Raji (cell line): Measurements from ENCODE around the gene CR2.

Experiments
- POLR2A ChIP-seq: IDR thresholded peaks from 2 replicates; pipeline ENCODE4 v1.6.1; 2011; ENCODE audit warnings: low read depth, low read length, control low read depth; ENCODE audit not compliant: insufficient read depth

CR2 gene

DNA sequence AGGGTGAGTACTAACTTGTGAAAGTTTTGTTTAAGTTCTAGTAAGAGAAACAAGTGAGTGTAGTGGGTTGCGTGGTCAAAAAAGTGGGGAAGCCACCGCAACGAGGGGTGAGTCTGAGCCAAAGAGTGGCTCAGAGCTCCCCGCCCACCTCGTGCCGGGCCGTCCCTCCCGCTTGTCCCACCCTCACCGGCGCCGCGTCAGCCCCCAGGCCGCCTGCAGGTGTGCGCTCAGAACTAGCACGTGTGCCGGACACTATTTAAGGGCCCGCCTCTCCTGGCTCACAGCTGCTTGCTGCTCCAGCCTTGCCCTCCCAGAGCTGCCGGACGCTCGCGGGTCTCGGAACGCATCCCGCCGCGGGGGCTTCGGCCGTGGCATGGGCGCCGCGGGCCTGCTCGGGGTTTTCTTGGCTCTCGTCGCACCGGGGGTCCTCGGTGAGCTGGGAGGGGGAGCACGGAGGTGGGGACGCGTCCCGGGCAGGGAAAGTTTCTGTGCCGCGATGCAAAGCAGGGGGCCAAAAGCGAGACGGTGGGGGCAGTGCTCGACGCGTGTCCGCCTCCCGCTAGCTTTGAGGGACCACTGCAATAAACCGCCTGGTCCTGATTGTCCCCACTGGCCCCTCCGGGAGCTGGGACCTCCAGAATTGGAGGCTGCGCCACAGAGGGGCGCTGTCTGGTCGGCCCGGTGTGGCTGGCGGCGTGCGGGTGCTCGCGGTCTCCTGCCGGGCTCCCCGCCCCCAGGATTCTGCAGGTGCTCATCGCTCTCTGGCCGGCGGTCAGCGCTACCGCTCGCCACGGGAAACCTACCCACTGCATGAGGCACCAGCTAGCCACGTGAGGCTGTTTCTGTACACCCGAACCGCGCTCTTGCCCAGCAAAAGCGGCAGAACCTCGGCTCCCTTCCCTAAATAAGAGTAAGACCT lies at the start of gene CR2:
Gene CR2, plus strand, starts transcription at position 283 of the 919 bp plus-strand sequence. Its CDS starts 91 bp downstream, at position 374.
- TF ChIP-seq POLR2A = peak; percentile 99

DNA sequence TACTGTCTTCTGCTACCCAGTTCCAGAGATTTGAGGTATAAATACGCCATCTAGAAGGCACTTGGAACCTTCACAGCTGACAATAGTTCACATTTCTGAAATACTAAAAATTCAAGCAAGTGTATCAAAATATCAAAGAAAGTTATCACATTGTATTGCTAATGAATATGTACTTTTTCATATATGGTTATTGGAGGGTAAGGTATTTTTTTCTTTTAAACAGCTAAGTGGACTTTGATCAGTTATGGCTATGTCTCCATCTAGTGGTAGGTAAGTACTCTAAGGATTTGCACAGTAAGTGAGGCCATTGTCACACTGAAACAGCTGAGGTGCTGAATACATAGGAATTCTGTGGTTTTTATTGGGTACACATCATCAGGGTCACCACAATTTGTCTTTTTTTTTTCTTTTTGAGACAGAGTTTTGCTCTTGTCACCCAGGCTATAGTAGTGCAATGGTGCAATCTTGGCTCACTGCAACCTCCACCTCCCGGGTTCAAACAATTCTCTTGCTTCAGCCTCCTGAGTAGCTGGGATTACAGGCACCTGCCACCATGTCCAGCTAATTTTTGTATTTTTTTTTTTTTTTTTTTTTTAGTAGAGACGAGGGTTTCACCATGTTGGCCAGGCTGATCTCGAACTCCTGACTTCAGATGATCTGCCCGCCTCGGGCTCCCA lies 49.1 kb upstream of the CR2 start:
- TF ChIP-seq POLR2A = no peak

DNA sequence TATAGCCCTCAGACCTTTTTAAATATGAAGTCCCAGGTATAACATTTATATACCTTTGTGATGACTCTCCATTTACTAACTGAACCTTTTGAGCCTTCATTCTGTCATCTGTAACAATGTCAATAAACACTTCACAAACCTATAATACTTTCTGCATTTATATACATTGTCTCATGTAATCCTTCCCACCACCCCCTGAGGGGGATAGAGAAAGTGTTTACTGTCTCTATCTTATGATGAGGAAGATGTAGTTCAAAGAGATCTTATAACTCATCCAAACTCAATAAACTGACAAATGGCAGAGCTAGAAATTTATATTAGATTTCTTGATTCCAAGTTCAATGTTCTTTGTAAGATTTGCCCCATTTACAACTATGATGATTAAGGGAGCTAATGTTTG lies 48.3 kb upstream of the CR2 start:
- no peak for TF ChIP-seq POLR2A

DNA sequence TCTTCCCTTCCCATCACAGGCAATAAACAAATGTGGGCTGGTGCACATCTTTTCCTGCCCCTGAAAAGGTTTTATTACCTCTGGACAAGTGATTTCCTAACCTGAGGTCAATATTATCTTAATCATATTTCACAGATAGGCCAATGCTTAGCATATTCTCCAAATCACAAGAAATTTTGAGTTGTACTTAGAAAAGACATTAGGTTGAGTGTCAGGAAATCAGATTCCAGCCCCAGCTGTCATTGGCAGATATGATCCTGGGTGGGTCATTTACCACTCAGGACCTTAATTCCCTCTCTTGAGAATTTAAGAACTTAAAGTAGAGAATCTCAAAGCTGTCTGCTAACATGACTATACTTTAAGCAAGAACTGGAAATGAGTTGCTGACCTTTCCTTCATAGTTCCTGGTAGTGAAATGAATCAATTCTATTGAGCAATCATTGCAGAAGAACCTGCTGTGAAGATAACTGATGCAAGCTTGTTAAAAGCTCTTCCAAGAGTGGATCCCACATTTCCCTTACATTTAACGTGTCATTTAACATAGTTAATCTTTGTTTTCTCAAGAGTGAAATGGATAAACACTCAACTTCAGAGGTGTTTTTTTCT lies 46.4 kb upstream of the CR2 start:
- no peak for TF ChIP-seq POLR2A

DNA sequence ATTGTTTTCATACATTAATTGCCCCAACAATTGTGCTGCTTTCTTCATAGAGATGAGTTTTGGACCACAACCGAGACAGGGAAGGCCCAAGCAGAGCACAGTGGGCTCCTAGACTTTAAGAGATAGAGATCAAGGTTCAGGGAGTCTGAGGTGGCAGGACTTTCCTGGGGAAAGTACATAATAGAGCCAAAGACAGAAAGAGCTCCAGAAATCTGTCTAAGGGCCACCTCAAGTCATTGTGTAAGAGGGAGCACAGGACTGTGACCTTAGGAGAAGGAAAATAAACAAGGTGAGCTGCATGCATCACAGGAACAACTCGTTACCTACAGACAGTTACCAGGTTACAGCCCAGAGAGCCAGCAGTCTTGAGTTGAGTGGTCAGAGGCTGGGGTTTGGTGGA lies 41.3 kb upstream of the CR2 start:
- TF ChIP-seq POLR2A = 0 out of 2 replicates have a peak, but pooled peaks have one; percentile 32

DNA sequence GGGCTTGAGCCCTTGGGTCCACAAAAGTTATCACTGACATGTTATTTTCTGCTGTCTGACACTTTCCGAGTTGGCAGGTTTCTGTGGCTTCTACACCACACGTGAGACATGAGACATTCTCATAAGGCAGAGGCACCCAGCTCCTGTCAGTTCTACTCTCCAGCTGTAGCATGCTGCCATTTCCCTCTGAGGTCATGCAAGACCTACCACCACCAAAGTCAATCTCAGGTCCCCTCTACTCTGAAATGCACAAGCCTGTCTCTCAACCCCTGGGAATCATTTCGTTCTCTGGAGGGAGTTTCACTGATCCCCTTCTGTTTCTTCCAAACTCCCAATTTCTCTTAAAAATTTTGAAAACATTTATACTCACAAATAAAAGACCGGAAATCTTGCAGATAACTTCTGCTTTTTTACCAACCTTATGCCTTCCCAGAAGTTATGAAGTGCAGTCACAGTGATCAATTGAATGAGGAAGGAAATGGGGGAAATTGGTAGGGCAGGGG lies 39.5 kb upstream of the CR2 start:
- peak; percentile 51; the same call in 1 of the 2 replicates for TF ChIP-seq POLR2A

DNA sequence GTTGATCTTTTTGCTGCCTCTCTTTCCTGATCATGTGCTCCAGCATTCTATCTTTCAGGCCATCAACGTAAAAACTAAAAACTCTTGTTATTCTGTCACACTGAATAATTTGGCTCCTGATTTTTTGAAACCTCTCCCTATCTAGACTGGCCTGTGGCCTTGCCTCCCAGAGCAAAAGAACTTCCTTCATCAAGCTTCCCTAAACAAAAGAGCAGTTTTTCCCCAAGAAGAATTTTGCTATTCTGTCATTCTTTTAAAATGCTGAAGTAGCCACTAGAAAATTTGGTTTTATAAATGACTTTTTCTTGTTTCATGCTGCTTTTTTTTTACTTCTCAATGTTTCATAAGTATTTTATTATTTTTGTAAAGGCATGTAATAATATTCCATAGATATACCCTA lies 37.1 kb upstream of the CR2 start:
- no peak for TF ChIP-seq POLR2A

DNA sequence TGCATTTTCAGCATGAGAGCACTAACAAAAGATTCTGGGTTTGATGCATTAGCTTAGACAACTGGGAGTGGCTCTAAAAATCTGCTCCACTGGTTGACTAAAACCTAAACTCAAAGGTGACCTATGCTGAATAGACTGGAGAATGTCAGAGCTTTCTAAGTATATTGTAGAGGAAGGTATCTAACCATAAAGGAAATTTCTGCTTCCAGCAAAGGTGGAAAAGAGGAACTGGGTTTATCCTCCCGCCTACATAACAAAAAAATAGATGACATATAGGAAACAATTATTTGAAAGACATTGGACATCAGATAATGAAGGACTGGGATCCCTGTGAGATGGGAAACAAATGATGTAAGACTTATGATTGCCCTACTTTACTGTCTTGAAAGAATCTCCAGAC lies 35.8 kb upstream of the CR2 start:
- no peak for TF ChIP-seq POLR2A

DNA sequence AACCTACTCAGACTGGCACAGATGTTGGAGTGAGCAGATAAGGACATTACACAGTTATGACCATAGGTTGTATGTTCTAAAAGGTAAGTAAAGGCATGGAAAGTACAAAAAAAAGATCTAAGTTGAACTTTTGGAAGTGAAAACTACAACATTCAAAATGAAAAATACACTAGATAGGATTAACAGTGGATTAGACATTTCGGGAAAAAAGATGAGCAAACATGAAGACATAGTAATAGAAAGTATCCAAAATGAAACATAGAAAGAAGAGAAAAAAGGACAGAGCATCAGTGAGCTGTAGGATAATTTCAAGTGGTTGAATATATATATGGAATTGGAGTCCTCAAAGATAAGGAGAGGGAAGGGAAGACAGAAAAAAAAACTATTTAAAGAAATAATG lies 34.0 kb upstream of the CR2 start:
- no peak for TF ChIP-seq POLR2A

DNA sequence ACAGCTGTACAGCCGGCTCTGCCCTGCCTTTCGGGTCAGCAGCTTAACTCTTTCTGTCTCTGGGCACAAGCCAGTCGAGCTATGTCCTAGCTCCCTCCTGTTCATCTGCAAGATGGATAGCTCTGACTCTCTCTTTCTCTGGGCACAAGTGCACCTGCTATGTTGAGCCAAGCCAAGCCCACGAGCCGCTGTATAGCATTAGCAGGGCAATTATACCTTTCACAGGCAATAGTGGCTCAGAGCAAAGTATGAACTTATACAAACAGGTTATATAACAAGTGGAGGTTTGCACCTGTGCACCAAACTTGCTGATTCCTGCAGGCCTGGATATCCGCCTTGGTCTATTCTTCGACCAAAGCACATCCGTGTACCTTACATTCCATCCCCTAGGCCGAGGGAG lies 33.0 kb upstream of the CR2 start:
- TF ChIP-seq POLR2A = no peak

DNA sequence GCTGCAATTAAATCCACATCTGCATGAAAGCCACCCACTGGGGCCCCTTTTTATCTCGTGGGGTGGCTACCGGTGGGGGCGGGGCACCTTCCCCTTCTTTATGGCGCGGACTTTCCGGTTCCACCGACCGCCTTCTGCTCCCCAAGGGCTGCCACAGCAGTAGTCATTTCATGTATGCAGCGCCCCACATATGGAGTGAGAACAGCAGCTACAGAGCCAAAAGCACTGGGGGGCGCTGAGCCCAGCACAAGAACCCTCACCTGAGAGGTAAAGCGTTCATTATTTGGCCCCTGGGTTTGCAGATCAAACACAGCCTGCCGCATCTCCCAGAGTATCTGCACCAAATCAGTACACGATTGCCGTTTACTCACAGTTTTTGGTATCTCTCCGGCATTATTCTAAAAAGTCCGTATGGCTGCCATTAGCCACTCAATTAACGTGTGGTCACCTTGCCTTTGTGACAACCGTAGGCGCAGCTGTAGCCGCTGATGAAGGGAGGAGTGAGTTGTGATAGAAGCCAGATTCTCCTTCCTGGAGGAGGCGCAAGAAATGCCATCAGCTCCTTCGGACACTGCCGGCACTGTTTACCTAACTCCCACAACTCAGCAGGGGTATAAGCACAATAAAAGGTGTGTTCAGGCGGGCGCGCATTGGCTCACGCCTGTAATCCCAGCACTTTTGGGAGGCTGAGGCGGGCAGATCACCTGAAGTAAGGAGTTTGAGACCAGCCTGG lies 30.4 kb upstream of the CR2 start:
- no peak for TF ChIP-seq POLR2A

DNA sequence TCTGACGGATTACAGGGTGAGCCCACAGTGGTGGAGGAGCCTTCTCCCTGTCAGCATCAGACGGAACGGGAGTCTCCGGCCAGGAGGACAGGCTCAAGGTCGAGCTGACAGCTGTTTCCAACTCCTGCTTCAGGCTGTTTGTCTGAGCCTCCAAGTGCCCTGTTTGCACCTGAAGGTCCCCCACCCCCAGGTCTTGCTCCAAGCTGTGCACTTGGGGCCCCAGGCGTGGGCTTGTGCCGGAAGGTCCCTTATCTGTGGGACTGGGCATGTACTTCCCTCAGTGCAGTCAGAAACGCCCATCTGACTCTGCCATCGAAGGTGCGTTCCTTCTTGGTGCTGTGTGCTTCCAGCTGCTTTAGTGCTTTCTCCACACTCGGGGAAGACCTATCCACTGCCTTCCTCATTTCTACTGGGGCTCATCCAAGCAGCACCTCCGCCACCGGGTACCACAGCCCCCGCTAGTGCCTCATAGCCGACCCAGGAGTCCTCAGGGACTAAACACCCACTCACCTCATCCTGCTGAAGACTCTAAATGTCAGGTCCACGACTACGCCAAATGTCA lies 29.5 kb upstream of the CR2 start:
- TF ChIP-seq POLR2A = no peak

DNA sequence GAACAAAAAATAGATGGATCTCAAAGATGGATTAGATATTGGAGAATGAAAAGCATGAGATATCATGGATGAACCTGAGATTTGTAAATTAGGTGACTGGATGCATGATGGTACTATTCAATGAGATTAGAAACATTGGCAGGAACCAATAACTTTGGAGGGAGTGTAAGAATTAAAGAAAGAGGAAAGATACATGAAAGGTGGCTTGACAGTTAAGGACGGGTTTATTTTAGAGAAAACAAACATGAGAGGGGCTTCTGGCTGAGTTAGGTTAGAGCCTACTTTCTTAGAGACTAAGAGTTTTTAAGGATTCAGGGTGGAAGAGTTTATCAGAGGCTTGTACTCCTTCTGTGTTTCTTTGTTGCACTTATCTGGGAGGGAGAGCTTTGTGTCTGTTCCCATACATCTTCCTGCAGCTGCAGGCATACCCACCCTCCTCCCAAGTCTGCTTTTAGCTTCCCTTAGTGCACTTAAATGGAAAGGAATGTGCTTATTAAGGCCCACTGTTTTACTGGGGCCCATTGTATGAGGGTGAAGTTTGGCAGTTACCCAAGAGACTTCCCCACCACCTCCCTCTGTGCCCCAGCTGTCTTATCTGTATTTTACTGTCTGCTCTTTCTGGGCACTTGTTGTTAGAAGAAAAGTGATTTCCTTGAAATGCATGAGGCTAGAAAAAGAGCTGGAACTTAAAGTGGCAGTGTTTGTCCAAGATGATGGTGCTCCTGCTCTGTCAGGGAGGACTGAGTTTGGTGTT lies 26.1 kb upstream of the CR2 start:
- TF ChIP-seq POLR2A = no peak

DNA sequence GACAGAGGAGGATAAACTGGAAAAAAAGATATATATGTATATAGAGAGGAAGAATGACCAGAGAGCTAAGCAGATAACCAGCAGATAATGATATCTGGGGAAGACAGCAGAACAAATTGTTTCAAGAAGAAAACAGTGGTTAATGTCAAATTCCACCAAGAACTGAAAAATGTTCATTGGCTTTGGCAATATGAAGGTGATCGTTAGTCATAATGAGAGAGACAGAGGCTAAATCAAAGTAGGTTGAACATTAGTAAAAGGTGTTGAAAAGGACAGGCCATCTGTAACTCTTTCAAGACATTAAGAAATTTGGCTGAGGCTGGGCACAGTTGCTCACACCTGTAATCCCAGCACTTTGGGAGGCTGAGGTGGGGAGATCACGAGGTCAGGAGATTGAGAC lies 25.3 kb upstream of the CR2 start:
- TF ChIP-seq POLR2A = no peak

DNA sequence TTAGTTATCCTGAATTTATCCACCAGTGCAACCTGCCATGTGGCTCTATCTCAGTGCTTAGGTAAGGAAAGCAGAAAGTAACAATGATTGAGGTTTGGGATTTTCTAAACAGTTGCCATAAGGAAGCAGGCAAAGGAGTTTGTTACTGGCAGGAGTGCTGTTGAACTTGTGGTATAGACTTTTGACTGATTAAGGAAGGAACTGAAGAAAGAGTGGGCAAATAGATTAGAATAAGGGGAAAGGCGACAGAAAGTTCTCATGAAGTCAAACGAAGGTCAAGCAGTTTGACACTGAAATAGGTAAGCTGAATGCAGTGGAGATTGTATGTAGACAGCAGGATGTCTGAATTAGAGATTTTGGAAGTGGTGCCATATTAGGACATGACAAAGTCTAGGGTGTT lies 24.2 kb upstream of the CR2 start:
- TF ChIP-seq POLR2A = 0 out of 2 replicates have a peak, but pooled peaks have one; percentile 20

DNA sequence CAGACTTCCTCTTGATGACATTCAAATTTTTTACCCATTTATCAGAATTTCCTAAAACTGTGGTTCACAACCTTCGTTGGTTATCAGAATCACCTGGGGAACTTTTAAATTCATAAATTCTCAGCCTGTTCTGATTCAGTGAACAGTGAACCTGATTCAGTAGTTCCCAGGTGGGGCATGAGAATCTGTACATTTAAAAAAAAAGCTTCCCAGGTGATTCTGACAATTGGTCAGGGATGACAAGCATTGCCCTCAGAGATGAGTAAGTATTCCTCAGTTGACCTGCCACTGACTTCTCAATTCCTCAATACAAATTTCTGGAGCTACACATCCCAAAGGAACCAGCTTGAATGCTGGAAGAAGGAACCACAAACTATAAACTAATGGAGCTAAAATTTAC lies 23.5 kb upstream of the CR2 start:
- no peak for TF ChIP-seq POLR2A
